Coronary artery (tissue), 2 donors: Measurements from ENCODE around the gene NTF3.
"Not testable (repeated sequence)": the region's sequence is repeated elsewhere in the genome, so short reads cannot be mapped to it uniquely, and the experiment has no call there.

Experiments
- DNase-seq: peaks from one replicate; pipeline ENCODE4 v3.0.0-alpha.2; 2017; ENCODE audit warnings: low spot score
- H3K27ac ChIP-seq, 2 donors: fragments of 200-600 bp; sonication (generic); one replicate each; pipeline ENCODE4 v1.5.1; 2016 to 2019
- H3K4me3 ChIP-seq: fragments of 200-600 bp; sonication (generic); 2 replicates; pipeline ENCODE4 v1.5.1; 2016; ENCODE audit warnings: mild to moderate bottlenecking, moderate library complexity
- CTCF ChIP-seq: fragments of 200-600 bp; sonication (generic); IDR thresholded peaks from one replicate; pipeline ENCODE4 v1.5.1; 2019; ENCODE audit warnings: antibody characterized with exemption

NTF3 gene

DNA sequence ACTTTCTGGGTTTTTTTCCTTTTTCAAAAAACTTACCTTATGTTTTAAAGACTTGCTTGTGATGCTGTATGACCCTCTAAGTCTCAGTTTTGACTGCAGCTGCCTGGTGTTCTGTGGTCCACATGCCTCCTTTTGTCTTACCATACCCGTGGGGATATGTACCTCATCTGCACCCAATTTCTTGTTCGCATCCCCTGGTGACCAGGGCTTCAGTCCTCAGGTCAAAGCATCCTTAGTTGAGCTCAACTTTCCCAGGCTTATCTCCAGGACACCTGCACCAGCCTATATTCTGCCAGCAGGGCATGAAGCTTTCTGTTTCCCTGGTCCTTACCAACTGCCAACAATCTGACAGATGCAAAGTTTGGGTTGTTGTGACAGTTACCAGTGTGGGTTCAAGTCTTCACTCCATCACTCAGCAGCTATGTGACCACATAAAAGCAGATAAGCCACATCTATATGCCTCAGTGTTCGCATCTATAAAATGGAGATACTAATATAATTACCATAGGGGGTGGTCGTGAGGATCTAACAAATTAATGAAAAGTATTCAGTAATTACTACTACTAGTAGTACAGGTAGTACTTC is 94.0 kb downstream of the NTF3 start:
- TF ChIP-seq CTCF, result no peak
- no peak overlapping the region for H3K27ac ChIP-seq
- no peak for DNase-seq
- no peak overlapping the region for H3K4me3 ChIP-seq

- Histone ChIP-seq H3K27ac (no peak overlapping the region), H3K4me3 (no peak overlapping the region)
- no peak for DNase-seq
- TF ChIP-seq CTCF, result no peak
Measured at GRCh38 chr12:5533368-5533767, 101.5 kb downstream of the NTF3 start.

DNA sequence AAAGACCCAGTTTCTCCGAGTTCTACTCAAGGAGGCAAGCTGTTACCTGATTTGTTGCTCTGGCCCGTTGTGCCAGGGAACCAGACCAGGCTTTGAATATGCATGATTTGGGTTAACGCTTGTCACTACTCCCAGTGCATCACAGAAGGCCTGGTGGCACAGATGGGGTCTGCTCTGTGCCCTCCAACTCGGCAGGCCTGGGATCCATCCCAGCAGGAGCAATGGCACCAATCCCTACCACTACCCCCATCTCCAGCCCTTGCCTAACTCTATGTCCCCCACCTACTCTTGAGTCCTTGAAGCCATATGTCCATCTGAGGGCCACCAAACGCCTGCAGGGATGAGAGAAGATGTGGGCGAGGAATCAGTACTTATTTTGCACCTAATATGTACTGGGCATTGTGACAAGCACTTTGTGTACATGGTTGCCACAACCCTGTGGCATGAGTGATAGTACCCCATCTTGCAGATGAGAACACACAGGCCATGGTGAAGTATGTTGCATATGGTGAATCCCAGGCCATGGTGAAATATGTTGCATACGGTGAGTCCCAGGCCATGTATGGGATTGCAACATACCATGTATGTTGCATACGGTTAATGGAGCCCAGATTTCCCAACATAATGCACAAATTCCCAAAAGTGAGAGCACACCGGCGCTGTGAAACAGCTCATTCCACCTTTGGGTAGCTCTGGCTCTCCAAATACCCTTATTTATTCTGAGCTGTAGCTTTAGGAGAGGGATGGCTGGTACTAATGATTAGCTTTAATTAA is 102.7 kb downstream of the NTF3 start:
- DNase-seq, result no peak
- TF ChIP-seq CTCF, result no peak
- no peak overlapping the region for H3K27ac ChIP-seq
- H3K4me3 ChIP-seq, result no peak overlapping the region

GRCh38 chr12:5535541-5535940 is 103.6 kb downstream of the NTF3 start:
- H3K27ac ChIP-seq, result no peak overlapping the region
- H3K4me3 ChIP-seq, result no peak overlapping the region
- no peak for DNase-seq
- no peak for TF ChIP-seq CTCF

- not testable (repeated sequence) for H3K27ac ChIP-seq, DNase-seq, H3K4me3 ChIP-seq
Measured at GRCh38 chr12:5537026-5537615, 105.2 kb downstream of the NTF3 start.

DNA sequence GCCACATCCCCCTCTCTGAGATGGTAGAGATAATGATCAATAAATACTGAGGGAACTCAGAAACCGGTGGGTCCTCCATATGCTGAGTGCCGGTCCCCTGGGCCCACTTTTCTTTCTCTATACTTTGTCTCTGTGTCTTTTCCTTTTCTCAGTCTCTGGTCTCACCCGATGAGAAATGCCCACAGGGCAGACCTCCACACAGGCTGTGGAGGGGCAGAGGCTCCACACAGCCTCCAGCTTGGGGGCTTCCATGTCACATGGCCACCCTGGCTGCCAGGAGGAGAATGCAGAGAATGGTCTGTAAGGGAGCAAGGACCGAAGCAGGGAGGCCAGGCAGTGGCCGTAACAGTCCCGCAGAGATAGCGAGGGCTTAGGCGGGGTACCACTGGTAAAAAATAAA is 105.9 kb downstream of the NTF3 start:
- Histone ChIP-seq H3K4me3 (no peak overlapping the region), H3K27ac (no peak overlapping the region)
- DNase-seq, result no peak
- no peak for TF ChIP-seq CTCF
